ENCODE data around the gene TMPRSS4. TPM values are rescaled to one million over a fixed set of nuclear protein-coding genes. Genes with fewer than 3 reads are reported as not detected.

The TMPRSS4 gene
- polyA plus RNA-seq, 12 donors, result 0.05 to 20.5 (median 0.41) TPM; not detected in 1

DNA sequence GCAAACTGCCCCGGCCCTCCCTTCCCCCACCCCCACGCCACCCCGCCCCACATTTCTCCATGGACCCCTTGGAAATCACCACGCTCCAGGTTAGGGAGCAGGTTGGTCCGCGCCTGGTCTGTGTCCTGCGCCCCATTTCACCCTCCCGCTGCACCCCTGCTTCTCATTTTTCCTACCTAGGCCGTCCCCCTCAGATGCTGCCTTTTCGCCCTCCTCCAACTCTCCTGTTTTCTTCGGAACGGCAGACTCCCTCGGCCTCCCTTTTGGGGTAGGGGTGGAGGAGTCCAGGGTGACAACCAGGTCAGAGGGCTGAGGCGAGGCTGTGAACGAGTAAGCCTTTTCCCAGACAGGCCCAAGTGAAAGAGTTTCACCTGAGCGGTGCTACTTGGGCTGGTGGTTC, 76.6 kb downstream of the TMPRSS4 start:
- no peak for DNase-seq

DNA sequence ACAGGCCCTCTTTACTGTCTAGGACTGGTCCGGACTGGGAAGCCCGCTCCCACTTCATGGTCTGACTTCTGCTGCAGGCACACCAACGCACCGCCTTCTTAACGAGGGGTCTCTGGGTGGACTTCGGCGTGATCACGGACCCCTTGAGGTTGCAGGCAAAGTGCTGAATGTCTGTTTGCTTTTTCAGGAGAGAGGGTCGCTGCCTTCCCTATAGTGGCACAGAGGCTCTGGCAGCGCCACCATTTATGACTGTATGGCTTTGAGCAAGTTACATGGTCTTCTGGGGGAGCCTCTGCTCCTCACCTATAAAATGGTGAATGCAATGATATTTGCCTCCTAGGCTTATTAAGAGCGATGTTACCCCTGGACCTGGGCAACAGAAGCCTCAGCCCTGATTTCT, 77.1 kb downstream of the TMPRSS4 start:
- no peak for DNase-seq

DNA sequence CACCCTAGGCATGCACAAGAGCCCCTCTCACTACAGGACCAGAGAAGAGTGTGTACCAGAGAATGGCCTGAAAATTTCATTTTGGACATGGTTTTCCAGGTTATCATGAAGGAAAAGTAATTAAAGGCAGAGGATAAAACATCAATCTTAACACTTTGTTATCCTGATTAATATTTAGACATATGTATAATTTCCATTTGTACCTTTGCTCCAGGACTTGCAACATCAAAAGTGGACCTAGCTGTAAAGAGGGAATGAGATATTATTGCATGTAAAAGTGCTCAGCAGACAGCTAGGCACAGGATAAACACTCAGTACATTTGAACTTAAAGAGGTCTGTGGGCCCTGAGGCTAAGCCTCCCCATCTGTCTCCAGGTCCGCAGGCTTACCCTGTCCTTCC, 77.8 kb downstream of the TMPRSS4 start:
- DNase-seq, result no peak

DNA sequence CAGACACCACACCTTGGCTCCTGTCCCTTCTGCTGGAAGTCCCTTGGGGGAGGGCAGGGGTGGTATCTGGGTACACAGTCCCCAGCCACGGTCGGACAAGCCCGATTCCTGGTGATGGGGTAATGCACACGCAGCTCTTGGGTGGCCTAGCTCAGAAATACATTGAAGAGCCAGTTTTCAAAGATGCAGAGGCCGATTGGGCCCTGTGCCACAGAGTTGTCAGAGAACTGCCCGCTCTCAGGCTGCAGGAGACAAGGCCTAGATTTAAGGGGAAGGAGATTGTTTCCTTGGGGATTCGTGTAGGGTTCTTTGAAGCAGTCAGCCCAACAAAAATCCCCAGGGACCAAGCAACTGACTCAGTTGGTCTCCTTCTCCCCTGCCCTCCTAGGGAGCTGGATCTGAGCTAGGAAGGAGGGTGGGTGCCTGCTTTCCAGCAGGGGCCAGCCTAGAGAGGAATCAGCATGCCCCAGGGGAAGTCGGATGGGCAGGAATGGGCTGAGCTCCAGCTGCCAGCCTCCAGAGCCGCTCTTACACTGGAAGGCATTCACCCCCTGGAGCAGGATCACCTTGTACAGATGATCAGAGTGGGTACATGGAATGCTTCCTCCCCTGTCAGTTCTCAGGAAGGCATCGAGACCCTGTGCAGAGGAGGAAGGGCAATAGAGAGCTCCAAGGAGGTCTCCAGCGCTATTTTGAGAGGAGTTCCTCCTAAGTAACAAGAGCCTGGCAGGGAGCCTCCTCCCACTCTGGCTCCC, 79.1 kb downstream of the TMPRSS4 start:
- DNase-seq, result no peak

- DNase-seq, result no peak
Observed at GRCh38 chr11:118156531-118157185, 79.8 kb downstream of the TMPRSS4 start.

DNA sequence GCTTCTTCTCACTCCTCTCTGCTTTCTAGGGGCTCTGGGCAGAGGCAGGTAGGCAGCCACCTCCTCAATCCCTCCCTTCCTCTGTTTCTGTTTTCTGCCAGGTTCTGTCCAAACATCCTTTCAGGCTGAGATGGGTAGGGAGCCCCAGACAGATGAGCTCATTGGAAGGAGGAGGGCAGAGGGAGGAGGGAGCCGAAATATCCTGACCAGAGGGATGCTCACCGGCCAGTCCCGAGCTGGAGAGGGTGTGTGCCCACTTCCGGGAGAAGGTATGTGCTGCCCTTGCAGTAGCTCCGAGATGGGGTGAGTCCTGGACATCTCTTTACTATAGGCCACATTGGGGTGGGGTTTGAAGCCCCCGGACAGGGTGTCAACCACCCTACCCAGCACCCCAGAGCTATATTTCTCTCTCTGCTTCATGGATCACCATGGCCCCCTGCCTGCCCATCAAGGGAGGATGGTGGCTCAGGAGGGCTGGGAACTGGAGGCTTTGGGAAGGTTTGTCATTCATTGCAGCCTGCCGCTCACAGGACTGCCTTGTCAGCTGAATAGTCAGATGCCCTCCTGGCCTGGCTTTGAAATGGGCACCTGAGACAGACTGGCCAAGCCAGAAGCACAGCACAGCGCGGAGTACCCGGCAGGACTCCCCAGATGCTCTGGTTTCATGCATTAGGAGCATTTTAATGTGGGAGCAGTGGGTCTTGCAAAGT, 80.5 kb downstream of the TMPRSS4 start:
- DNase-seq, result no peak

- DNase-seq, result no peak
Observed at GRCh38 chr11:118161786-118162185, 84.9 kb downstream of the TMPRSS4 start.

GRCh38 chr11:118162846-118163245, 86.0 kb downstream of the TMPRSS4 start:
- no peak for DNase-seq

DNA sequence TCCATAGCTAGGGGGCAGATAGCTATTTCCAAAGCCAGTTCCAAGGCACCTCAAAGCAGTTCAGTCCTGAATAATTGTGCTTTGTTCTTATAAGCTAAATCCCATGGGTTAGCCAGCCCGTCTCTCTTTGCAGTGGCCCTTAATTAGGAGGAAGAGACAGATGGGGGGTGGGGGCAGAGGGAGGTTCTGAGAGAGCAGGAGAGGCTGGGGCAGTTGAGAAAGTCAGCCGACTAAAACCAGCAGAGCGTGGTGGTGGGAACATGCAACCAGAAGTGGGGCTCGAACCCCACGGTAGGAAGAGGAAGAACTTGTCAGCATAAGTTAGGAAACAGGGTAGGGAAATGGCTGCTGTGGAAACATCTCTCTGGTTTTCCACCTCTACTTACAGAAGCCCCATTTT, 86.6 kb downstream of the TMPRSS4 start:
- DNase-seq, result no peak

DNA sequence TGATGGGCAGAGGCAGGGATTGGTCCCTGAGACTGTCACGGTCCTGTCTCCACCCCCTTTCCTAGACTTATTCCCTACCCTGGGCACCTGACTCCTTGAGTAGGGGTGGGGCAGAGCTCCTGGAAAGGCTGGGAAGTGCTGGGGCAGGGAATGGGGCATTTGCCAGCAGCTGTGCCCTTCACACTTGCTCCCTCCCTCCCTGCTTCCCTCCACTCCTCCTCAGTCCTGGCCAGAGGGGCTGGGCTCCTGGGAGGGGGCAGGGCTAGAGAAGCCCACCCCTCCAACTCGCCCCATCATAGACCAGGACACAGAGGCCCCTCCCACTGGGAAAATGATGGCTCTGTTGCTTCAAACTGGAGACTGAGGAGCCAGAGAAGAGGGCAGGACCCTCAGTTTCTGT, 88.0 kb downstream of the TMPRSS4 start:
- no peak for DNase-seq

GRCh38 chr11:118166641-118167040, 89.8 kb downstream of the TMPRSS4 start:
- DNase-seq, result no peak

DNA sequence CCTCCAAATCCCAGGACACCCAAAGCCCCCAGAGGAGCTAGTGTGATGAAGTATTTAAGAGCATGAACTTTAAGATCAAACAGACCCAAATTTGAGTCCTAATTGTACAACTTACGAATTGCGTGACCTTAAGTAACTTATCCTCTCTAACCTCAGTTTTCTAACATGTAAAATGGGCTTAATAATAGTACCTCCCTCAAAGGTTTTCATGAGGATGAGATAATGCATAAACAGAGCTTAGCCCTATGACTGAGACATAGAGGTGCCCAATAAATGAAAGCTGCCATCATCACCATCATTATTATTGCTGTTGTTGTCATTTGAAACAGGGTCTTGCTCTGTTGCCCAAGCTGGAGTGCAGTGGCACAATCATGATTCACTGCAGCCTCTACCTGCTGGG, 90.4 kb downstream of the TMPRSS4 start:
- DNase-seq, result no peak

DNA sequence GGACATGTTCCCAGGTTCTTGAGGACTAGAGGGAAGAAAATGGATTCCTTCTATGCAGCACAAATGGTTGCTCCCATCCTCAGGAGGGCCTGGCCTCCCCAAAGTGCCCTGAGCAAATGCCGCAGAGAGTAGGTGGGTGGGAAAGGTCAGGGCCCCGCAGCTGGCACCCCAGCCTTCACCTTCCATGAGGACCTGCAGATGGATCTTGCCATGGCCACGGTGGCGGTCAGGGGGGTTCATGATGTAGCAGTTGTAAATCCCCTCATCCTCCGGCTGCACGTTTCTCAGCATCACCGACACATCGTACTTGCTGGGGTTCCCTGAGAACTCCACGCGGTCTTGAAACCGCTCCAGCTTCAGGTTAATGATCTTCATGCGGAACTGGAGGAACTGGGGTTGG, 91.0 kb downstream of the TMPRSS4 start:
- DNase-seq, result no peak

DNA sequence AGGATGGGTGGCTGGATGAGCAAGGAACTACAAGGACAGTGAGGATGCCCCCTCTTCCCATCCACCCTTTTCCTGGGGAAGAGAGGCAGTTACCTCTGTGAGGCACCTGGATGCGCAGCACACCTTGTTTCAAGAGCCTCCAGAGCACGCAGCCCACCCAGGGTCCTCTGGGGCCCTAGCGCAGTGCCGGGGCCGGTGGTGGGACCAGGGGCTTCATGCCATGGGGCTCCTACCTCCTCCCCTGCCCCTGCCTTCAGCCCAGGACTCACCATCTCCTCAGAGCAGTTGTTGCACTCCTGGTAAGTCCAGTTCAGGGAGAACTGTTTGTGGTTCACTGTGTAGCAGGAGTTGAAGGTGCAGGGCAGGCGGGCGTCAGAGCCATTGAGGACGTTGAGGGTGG, 91.4 kb downstream of the TMPRSS4 start:
- no peak for DNase-seq

- no peak for DNase-seq
Observed at GRCh38 chr11:118168751-118169150, 91.9 kb downstream of the TMPRSS4 start.

GRCh38 chr11:118169300-118170140, 92.6 kb downstream of the TMPRSS4 start:
- DNase-seq, result no peak

GRCh38 chr11:118170231-118170630, 93.4 kb downstream of the TMPRSS4 start:
- DNase-seq, result no peak

DNA sequence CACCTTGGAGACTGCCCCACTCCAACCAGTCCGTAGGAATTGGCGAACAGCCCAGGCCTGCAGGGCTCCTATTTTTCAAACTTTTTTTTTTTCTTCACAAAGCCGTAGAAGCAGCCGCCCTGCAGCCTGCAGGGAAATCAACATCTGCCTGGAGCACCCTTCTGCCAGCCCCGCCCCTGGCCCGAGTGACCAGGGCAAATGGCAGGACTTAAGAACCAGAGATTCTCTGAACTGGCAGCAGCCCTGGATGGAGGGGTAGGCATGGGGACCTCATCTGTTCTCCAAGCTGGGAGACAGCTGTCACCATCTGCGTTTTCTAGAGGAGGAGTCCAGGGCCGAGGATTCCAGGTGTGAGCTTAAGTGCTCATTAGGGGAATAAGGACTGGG, 94.0 kb downstream of the TMPRSS4 start:
- no peak for DNase-seq
